Measurements from ENCODE around the gene DNAH6. TPM values are rescaled to one million over a fixed set of nuclear protein-coding genes. Genes with fewer than 3 reads are reported as not detected.

DNAH6 gene
- total RNA-seq, 2 donors from 2014 or later, result 0.69 to 1.6 TPM

DNA sequence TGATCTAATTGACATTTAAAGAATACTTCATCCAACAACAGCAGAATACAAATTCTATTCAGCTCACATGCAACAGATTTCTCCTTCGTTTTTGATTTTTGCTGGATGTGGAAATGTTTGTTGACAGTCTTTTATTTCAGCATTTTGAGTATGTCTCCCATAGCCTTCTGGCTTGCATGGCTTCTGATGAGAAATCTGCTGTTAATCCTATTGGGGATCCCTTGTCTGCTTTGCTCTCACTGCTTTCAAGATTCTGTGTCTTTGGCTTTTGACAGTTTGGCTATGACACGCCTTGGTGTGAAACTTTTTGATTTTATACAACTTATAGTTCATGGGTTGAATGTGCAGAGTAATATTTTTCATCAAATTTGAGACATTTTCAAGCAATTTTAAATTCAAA, 319.9 kb downstream of the DNAH6 start:
- H3K27ac Mint-ChIP-seq, result peak overlapping the region; percentile 22
- H3K27me3 Mint-ChIP-seq, result no peaks in the 10 kb centered on the region
- no peak for ATAC-seq (replicated peaks)
- H3K4me1 Mint-ChIP-seq, result peaks cover 48% of the 10 kb centered on the region
- H3K36me3 Mint-ChIP-seq (ENCODE audit: low read depth), result peaks cover 48% of the 10 kb centered on the region
- no peak overlapping the region for H3K4me3 Mint-ChIP-seq
- peaks cover 3% of the 10 kb centered on the region for H3K9me3 Mint-ChIP-seq

DNA sequence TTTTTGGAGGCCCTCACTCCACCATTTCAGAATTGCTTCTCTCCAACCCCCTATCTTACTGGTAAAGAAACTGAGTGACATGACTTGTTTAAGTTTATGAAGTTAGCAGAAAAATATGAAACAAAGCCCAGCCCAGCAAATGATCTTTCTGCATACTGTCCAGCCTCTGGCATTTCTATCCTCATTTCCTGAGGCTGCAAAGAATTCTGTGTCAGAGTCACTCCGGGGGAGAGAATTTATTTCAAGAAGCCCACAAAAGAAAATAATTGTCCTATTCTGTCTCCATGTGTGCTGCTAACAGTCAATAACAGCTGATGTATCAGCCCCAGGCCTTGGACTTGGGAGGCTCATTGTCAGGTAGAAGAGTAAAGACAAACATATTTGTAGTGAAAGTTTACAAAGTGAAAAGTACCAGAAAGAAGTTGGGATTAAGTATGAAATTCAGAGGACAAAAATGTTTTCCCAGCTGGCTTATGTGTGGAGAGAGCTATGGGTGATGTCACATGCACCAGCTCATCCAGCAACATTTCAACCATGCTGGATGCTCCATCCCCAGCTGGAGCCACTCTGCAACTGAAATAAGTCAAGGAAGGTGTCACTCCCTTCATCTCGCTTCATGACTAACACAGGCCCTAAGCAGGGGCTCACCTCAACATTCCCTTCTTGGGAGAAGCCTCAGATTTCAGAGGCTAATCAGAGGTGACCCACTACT, 322.3 kb downstream of the DNAH6 start:
- H3K36me3 Mint-ChIP-seq (ENCODE audit: low read depth), result peaks cover 48% of the 10 kb centered on the region
- peaks cover 49% of the 10 kb centered on the region for H3K4me1 Mint-ChIP-seq
- H3K9me3 Mint-ChIP-seq, result peaks cover 3% of the 10 kb centered on the region
- ATAC-seq (replicated peaks), result no peak
- H3K27me3 Mint-ChIP-seq, result no peaks in the 10 kb centered on the region
- H3K4me3 Mint-ChIP-seq, result peak overlapping the region; percentile 30
- peak overlapping the region; percentile 31 for H3K27ac Mint-ChIP-seq

GRCh38 chr2:84839851-84840250, 323.6 kb downstream of the DNAH6 start:
- Mint-ChIP-seq H3K27ac (peak overlapping the region; percentile 92), H3K4me1 (peaks cover 53% of the 10 kb centered on the region), H3K36me3 (ENCODE audit: low read depth) (peaks cover 48% of the 10 kb centered on the region), H3K9me3 (peaks cover 3% of the 10 kb centered on the region), H3K27me3 (no peaks in the 10 kb centered on the region), H3K4me3 (peak overlapping the region; percentile 85)
- ATAC-seq (replicated peaks), result peak; percentile 36

- peaks cover 54% of the 10 kb centered on the region for H3K4me1 Mint-ChIP-seq
- no peaks in the 10 kb centered on the region for H3K27me3 Mint-ChIP-seq
- H3K9me3 Mint-ChIP-seq, result peaks cover 3% of the 10 kb centered on the region
- H3K4me3 Mint-ChIP-seq, result peak overlapping the region; percentile 85
- peak overlapping the region; percentile 92 for H3K27ac Mint-ChIP-seq
- ATAC-seq (replicated peaks), result peak; percentile 52
- H3K36me3 Mint-ChIP-seq (ENCODE audit: low read depth), result peaks cover 48% of the 10 kb centered on the region
These were observed 324.0 kb downstream of the DNAH6 start for GRCh38 chr2:84840306-84840705.

- Mint-ChIP-seq H3K4me1 (peaks cover 67% of the 10 kb centered on the region), H3K36me3 (ENCODE audit: low read depth) (peaks cover 38% of the 10 kb centered on the region), H3K9me3 (peaks cover 3% of the 10 kb centered on the region), H3K27me3 (no peaks in the 10 kb centered on the region), H3K27ac (peak overlapping the region; percentile 92), H3K4me3 (peak overlapping the region; percentile 85)
- ATAC-seq (replicated peaks), result no peak
These were observed 325.3 kb downstream of the DNAH6 start for GRCh38 chr2:84841577-84841976.

GRCh38 chr2:84844141-84844540, 327.8 kb downstream of the DNAH6 start:
- H3K36me3 Mint-ChIP-seq (ENCODE audit: low read depth), result peaks cover 13% of the 10 kb centered on the region
- no peaks in the 10 kb centered on the region for H3K27me3 Mint-ChIP-seq
- peaks cover 77% of the 10 kb centered on the region for H3K4me1 Mint-ChIP-seq
- H3K4me3 Mint-ChIP-seq, result peak overlapping the region; percentile 79
- ATAC-seq (replicated peaks), result peak; percentile 31
- H3K27ac Mint-ChIP-seq, result peak overlapping the region; percentile 85
- H3K9me3 Mint-ChIP-seq, result no peaks in the 10 kb centered on the region

- Mint-ChIP-seq H3K9me3 (no peaks in the 10 kb centered on the region), H3K27me3 (no peaks in the 10 kb centered on the region), H3K36me3 (ENCODE audit: low read depth) (no peaks in the 10 kb centered on the region)
These were observed 329.9 kb downstream of the DNAH6 start for GRCh38 chr2:84846041-84846663.

DNA sequence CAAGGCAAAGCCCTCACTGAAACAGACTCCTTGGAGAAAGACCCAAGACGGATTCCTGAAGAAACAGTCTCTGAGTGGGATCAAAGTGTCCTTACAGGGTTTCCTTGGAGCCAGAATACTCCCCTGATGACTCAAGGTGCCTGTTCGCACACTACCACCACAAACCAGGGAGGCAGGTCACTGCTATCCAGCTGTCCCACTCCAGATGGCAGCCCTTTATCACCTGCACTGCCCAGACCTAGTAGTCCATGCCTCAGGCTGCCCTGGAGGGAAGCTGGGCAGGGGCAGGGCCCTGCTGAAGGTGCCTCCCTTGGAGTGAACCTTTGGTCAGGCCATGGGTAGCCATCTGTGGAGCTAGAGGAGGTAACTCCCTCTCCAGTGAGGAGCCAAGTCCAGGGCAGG, 330.4 kb downstream of the DNAH6 start:
- Mint-ChIP-seq H3K4me1 (peaks cover 77% of the 10 kb centered on the region), H3K36me3 (ENCODE audit: low read depth) (peaks cover 4% of the 10 kb centered on the region), H3K27me3 (no peaks in the 10 kb centered on the region), H3K27ac (peak overlapping the region; percentile 85), H3K4me3 (peak overlapping the region; percentile 79), H3K9me3 (no peaks in the 10 kb centered on the region)
- peak; percentile 40 for ATAC-seq (replicated peaks)

More at GRCh38 chr2:84846041-84846663, 329.9 kb downstream of the DNAH6 start:
- peak overlapping the region; percentile 79 for H3K4me3 Mint-ChIP-seq
- H3K27ac Mint-ChIP-seq, result peak overlapping the region; percentile 85
- ATAC-seq (replicated peaks), result peak; percentile 59
- H3K4me1 Mint-ChIP-seq, result peaks cover 77% of the 10 kb centered on the region

DNA sequence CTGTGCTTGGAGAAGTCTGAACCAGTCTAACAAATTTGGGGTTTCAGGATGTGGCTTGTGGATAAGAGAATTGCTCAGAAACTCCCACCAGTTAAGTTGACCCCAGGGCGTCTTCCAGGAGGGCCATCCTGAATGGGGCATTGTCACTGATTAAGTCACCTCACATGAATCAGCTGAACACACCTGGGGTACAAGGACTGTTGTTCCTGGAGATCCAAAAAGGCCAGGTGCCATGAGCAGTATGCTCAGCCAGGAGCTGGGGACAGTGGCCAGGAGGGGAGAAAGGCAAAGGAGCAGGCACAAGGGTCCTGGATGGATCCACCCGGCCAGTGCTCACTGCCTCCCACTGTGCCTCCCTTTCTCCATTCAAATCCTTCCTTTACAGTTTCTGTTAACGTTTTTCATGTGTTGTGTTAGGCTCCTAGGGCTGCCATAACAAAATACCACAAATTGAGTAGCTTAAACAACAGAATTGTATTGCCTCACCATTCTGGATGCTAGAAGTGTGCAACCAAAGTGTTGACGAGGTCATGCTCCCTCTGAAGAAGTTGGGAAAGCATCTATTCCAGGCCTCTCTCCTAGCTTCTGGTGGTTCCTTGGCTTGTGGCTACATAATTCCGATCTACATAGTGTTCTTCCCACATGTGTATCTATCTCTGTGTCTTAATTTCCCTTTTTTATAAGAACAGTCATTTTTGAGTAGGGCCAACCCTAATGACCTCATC, 331.2 kb downstream of the DNAH6 start:
- Mint-ChIP-seq H3K27me3 (no peaks in the 10 kb centered on the region), H3K9me3 (no peaks in the 10 kb centered on the region), H3K4me3 (peak overlapping the region; percentile 79), H3K4me1 (peaks cover 83% of the 10 kb centered on the region), H3K27ac (peak overlapping the region; percentile 85), H3K36me3 (ENCODE audit: low read depth) (peaks cover 12% of the 10 kb centered on the region)
- ATAC-seq (replicated peaks), result no peak

DNA sequence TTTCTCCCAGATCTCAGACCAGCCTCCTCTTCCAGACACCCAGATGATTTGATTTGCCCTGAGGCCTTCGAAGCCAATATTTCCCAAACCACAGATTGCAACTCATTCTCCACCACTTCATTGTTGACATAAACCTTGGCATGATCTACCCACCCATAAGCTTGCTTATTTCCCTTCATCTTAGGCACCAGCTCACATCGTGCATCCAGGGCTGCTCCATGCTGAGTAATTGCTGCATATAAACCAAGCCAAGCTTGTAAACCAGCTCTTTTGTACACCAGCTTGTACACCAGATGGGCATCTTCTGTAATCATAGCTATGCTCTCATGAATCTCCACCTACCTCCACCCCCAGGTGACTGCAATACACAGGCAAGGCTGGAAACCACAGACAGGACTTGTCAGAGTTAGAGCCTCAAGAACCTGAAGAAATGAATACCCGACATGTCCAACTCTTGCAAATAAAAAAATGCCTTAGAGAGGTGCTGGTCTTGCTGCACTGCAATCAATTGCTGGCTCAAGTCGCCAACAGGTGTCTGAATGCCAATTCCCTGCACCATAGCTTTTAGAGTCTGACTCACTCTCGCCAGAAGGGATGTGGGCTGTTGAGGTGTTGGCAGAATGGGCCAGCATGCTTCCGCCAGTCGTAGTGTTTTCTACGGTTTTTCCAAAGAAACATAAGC, 333.1 kb downstream of the DNAH6 start:
- peaks cover 6% of the 10 kb centered on the region for H3K9me3 Mint-ChIP-seq
- H3K27me3 Mint-ChIP-seq, result no peaks in the 10 kb centered on the region
- peaks cover 21% of the 10 kb centered on the region for H3K36me3 Mint-ChIP-seq (ENCODE audit: low read depth)
- H3K27ac Mint-ChIP-seq, result peak overlapping the region; percentile 75
- peaks cover 82% of the 10 kb centered on the region for H3K4me1 Mint-ChIP-seq
- H3K4me3 Mint-ChIP-seq, result peak overlapping the region; percentile 76
- peak; percentile 66 for ATAC-seq (replicated peaks)

GRCh38 chr2:84850471-84850870, 334.2 kb downstream of the DNAH6 start:
- Mint-ChIP-seq H3K27ac (peak overlapping the region; percentile 75), H3K36me3 (ENCODE audit: low read depth) (peaks cover 21% of the 10 kb centered on the region), H3K27me3 (no peaks in the 10 kb centered on the region), H3K4me1 (peaks cover 89% of the 10 kb centered on the region), H3K9me3 (peaks cover 6% of the 10 kb centered on the region), H3K4me3 (peak overlapping the region; percentile 76)
- no peak for ATAC-seq (replicated peaks)

DNA sequence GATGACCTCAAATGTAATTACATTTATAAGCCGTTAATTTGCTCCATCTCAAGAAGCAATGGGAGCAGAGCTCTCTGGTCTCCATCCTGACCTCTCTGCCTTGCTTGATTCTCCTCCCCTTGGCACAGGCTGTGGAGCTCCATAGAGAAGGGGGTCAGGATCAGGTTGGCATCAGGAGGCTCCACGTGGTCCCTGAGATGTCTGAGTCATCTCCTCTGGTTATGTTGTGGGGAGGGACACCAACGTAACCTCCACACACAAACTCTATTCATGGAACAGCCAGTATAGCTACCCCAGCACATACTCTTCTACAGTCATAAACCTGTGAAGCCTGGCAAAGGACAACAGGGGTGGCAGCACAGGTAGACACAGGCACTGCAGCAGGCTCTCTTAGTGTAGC, 335.6 kb downstream of the DNAH6 start:
- Mint-ChIP-seq H3K27me3 (no peaks in the 10 kb centered on the region), H3K36me3 (ENCODE audit: low read depth) (peaks cover 26% of the 10 kb centered on the region), H3K27ac (peak overlapping the region; percentile 31), H3K4me1 (peaks cover 88% of the 10 kb centered on the region), H3K4me3 (peak overlapping the region; percentile 50), H3K9me3 (peaks cover 6% of the 10 kb centered on the region)
- ATAC-seq (replicated peaks), result no peak

- H3K27ac Mint-ChIP-seq, result peak overlapping the region; percentile 52
- H3K4me1 Mint-ChIP-seq, result peaks cover 86% of the 10 kb centered on the region
- ATAC-seq (replicated peaks), result no peak
- peaks cover 6% of the 10 kb centered on the region for H3K9me3 Mint-ChIP-seq
- H3K27me3 Mint-ChIP-seq, result no peaks in the 10 kb centered on the region
- peak overlapping the region; percentile 71 for H3K4me3 Mint-ChIP-seq
- H3K36me3 Mint-ChIP-seq (ENCODE audit: low read depth), result peaks cover 26% of the 10 kb centered on the region
These were observed 338.6 kb downstream of the DNAH6 start for GRCh38 chr2:84854850-84855249.

DNA sequence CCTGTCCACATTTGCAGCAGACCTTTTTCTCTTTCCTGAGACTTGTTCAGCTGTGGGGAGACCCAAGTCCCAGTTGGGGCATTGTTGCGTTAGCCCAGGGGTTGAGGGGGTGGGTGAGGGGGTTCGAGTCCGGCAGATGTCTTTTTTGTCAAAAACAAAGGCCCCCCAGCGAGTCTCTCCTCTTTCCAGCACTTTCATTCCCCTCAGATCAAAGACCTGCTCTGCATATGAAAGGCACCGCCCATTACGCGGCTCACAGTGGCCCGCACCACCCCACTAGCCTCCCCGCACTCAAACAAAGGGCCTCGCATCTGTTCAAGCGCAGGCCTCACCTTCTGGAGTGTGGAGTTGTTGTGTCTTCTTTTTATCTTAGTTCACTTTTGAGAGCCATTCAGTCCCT, 339.4 kb downstream of the DNAH6 start:
- Mint-ChIP-seq H3K36me3 (ENCODE audit: low read depth) (peaks cover 26% of the 10 kb centered on the region), H3K4me1 (peaks cover 86% of the 10 kb centered on the region), H3K27me3 (no peaks in the 10 kb centered on the region), H3K9me3 (peaks cover 6% of the 10 kb centered on the region), H3K4me3 (peak overlapping the region; percentile 71), H3K27ac (peak overlapping the region; percentile 52)
- no peak for ATAC-seq (replicated peaks)

Data from activated T-helper 17 cell treated with anti-CD3 and anti-CD28 coated beads, Interleukin-2, amount 50 U/mL, for 72 hours (primary cell).